HEK293T (cell line): ENCODE measurements around the gene TMEM62.
"Not testable (repeated sequence)": the region's sequence is repeated elsewhere in the genome, so short reads cannot be mapped to it uniquely, and the experiment has no call there.

Experiments used
- ELF4 ChIP-seq: fragments of 450-650 bp; IDR thresholded peaks from 2 replicates; pipeline ENCODE4 v1.6.1; 2017; ENCODE audit warnings: antibody characterized with exemption
- FOXA1 ChIP-seq: fragments of 450-650 bp; IDR thresholded peaks from 2 replicates; pipeline ENCODE4 v1.6.1; 2016; ENCODE audit warnings: mild to moderate bottlenecking
- L3MBTL2 ChIP-seq: fragments of 450-650 bp; conservative IDR thresholded peaks from 2 replicates; pipeline ENCODE4 v1.6.1; 2016; ENCODE audit warnings: mild to moderate bottlenecking
- SP1 ChIP-seq: fragments of 450-650 bp; IDR thresholded peaks from 2 replicates; pipeline ENCODE4 v1.6.1; 2017

- not testable (repeated sequence) for TF ChIP-seq FOXA1, L3MBTL2, ELF4, SP1
These were observed 33.9 kb downstream of the TMEM62 start for GRCh38 chr15:43167261-43167660.
